ENCODE data around the gene TRIM17.

GRCh38 chr1:228366062-228366865, 50.4 kb downstream of the TRIM17 start:
- TF ChIP-seq, protein P1, sequence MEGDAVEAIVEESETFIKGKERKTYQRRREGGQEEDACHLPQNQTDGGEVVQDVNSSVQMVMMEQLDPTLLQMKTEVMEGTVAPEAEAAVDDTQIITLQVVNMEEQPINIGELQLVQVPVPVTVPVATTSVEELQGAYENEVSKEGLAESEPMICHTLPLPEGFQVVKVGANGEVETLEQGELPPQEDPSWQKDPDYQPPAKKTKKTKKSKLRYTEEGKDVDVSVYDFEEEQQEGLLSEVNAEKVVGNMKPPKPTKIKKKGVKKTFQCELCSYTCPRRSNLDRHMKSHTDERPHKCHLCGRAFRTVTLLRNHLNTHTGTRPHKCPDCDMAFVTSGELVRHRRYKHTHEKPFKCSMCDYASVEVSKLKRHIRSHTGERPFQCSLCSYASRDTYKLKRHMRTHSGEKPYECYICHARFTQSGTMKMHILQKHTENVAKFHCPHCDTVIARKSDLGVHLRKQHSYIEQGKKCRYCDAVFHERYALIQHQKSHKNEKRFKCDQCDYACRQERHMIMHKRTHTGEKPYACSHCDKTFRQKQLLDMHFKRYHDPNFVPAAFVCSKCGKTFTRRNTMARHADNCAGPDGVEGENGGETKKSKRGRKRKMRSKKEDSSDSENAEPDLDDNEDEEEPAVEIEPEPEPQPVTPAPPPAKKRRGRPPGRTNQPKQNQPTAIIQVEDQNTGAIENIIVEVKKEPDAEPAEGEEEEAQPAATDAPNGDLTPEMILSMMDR (IDR thresholded peaks at IDR 0.05; ENCODE audit: low read depth, low read length), result no peak
- TF ChIP-seq MAX (IDR thresholded peaks at IDR 0.05; ENCODE audit: low read depth, low read length) (no peak), POLR2A (IDR thresholded peaks at IDR 0.05; ENCODE audit: extremely low read depth, insufficient read length) (no peak), MYC (IDR thresholded peaks at IDR 0.05; ENCODE audit: low read depth, low read length) (no peak)

Data from NB4 (cell line).